Glutamatergic neuron (in vitro differentiated cells): Measurements from ENCODE around the gene UQCRC1. TPM values are rescaled to one million over a fixed set of nuclear protein-coding genes. Genes with fewer than 3 reads are reported as not detected.

ENCODE experiments used
- DNase-seq: peaks from one replicate; pipeline ENCODE4 v3.0.0; 2022
- H3K27ac Mint-ChIP-seq: one replicate; pipeline ENCODE4 v1.8.0; 2020; ENCODE audit warnings: mild to moderate bottlenecking, mixed read lengths, inconsistent platforms; ENCODE audit not compliant: unreplicated experiment
- H3K27me3 Mint-ChIP-seq: one replicate; pipeline ENCODE4 v1.8.0; 2020; ENCODE audit warnings: mild to moderate bottlenecking, moderate library complexity, mixed read lengths, inconsistent platforms; ENCODE audit not compliant: unreplicated experiment
- H3K36me3 Mint-ChIP-seq: one replicate; pipeline ENCODE4 v1.8.0; 2020; ENCODE audit warnings: mild to moderate bottlenecking, mixed read lengths, inconsistent platforms; ENCODE audit not compliant: unreplicated experiment
- H3K4me1 Mint-ChIP-seq: one replicate; pipeline ENCODE4 v1.8.0; 2020; ENCODE audit warnings: mild to moderate bottlenecking, low read depth, mixed read lengths, inconsistent platforms; ENCODE audit not compliant: unreplicated experiment
- H3K4me3 Mint-ChIP-seq: one replicate; pipeline ENCODE4 v1.8.0; 2020; ENCODE audit warnings: mild to moderate bottlenecking, mixed read lengths, inconsistent platforms; ENCODE audit not compliant: unreplicated experiment
- H3K9me3 Mint-ChIP-seq: one replicate; pipeline ENCODE4 v1.8.0; 2020; ENCODE audit warnings: mild to moderate bottlenecking, moderate library complexity, mixed read lengths, inconsistent platforms; ENCODE audit not compliant: unreplicated experiment
- total RNA-seq: library from RNA; stranded (reverse); fragmentation: NEBNext Ultra II Directional; extraction: Animal tissue kit (Norgen Biotek cat#: 25700); gene quantifications from one replicate; pipeline ENCODE4 v1.2.1, GENCODE V29; 2021; ENCODE audit not compliant: unreplicated experiment
- TF ChIP-seq, protein P1 (sequence below): fragments of 200-600 bp; sonication (generic); IDR thresholded peaks from one replicate; pipeline ENCODE4 v1.5.0; 2021; ENCODE audit not compliant: partially characterized antibody, unreplicated experiment

The UQCRC1 gene
- total RNA-seq, 1 donor from 2014 or later: 242 TPM

DNA sequence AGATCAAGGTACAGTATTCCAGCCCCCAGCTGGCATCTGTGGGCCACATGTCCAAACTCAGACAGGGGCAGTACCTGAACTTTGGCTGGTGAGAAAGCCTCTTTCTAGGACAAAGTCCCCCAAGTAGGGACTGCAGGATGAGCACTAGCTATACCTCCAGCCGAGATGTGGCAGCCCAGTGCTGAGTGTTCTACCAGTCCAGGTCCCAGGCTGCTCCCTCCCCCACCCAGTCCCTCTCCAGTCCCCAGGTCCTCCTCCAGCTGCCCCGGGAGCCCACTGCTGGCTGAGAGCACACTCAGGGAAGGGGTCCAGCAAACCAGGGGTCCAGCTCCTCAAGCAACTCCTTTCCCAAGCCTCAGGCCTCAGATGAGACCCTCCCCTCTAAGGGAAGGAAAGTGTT lies 24.3 kb upstream of the UQCRC1 start:
- H3K4me1 Mint-ChIP-seq: peaks cover 13% of the 10 kb centered on the region
- H3K27me3 Mint-ChIP-seq: peaks cover 5% of the 10 kb centered on the region
- no peak overlapping the region for H3K27ac Mint-ChIP-seq
- no peak overlapping the region for H3K4me3 Mint-ChIP-seq
- TF ChIP-seq, protein P1, sequence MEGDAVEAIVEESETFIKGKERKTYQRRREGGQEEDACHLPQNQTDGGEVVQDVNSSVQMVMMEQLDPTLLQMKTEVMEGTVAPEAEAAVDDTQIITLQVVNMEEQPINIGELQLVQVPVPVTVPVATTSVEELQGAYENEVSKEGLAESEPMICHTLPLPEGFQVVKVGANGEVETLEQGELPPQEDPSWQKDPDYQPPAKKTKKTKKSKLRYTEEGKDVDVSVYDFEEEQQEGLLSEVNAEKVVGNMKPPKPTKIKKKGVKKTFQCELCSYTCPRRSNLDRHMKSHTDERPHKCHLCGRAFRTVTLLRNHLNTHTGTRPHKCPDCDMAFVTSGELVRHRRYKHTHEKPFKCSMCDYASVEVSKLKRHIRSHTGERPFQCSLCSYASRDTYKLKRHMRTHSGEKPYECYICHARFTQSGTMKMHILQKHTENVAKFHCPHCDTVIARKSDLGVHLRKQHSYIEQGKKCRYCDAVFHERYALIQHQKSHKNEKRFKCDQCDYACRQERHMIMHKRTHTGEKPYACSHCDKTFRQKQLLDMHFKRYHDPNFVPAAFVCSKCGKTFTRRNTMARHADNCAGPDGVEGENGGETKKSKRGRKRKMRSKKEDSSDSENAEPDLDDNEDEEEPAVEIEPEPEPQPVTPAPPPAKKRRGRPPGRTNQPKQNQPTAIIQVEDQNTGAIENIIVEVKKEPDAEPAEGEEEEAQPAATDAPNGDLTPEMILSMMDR: no peak
- no peak for DNase-seq
- peaks cover 3% of the 10 kb centered on the region for H3K9me3 Mint-ChIP-seq
- H3K36me3 Mint-ChIP-seq: no peaks in the 10 kb centered on the region

DNA sequence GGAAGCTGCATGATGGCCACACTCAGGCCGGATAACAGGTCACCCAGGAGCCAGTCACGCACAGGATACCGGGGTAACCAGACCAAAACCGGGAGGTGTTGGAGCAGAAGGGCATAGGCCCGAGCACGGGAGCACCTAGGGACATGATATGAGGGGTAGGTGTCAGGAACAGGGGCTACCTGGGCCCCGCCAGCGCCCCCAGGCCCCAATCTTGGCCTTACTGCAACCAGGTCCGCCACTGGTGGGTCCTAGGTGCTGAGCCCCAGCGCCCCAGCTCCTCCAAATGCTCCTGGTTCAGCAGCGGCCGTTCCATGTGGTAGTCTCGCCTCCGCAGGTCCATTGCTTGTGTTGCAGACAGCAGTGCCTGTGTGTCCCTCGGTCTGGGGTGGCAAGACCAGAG lies 23.8 kb upstream of the UQCRC1 start:
- peaks cover 13% of the 10 kb centered on the region for H3K4me1 Mint-ChIP-seq
- DNase-seq: no peak
- H3K36me3 Mint-ChIP-seq: no peaks in the 10 kb centered on the region
- H3K9me3 Mint-ChIP-seq: peaks cover 3% of the 10 kb centered on the region
- H3K27ac Mint-ChIP-seq: no peak overlapping the region
- peaks cover 5% of the 10 kb centered on the region for H3K27me3 Mint-ChIP-seq
- TF ChIP-seq, protein P1: no peak
- H3K4me3 Mint-ChIP-seq: no peak overlapping the region

DNA sequence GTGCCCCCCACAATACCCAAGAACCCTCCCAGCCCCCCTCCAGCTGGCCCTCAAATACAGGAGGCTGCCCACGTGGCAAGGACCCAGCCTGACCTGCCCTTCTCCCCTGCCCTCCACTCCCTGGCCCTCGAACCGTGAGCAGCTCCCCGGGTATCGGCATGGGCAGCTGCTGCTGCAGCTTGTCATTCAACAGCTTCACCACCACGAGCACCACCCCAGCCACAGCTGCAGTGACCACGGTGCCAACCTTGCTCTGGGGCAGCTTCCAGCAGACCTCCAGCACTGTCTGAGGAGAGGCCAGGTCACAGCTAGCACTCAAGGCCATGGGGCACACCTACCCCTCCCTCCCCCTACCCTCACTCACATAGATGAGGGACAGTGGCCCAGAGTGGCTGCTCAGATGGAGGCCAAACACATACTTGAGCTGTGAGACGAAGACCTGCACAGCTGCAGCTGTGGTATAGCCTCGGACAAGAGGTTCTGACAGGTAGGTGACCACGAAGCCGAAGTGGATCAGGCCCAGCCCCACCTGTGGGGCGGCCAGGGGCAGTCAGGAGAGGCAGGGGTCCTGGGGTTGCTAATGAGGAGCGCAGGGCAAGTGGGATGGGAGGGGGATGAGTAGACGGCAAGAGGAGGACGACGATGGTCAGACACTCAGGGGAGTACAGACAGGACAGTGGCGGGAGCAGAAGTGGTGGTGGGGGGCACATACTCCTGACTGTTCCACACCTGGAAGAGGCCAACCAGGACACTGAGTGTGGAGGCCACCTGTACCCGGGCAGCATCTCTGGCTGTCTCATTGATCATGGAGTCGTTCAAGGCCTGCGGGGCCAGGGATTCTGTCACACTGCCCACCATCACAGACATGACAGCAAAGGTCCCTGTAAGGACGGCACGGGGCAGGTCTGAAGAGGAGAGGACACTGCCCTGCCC lies 22.3 kb upstream of the UQCRC1 start:
- Mint-ChIP-seq H3K27me3 (peaks cover 7% of the 10 kb centered on the region), H3K36me3 (no peaks in the 10 kb centered on the region), H3K27ac (no peak overlapping the region), H3K9me3 (peaks cover 3% of the 10 kb centered on the region), H3K4me1 (peaks cover 6% of the 10 kb centered on the region), H3K4me3 (no peak overlapping the region)
- TF ChIP-seq, protein P1: no peak
- DNase-seq: no peak

DNA sequence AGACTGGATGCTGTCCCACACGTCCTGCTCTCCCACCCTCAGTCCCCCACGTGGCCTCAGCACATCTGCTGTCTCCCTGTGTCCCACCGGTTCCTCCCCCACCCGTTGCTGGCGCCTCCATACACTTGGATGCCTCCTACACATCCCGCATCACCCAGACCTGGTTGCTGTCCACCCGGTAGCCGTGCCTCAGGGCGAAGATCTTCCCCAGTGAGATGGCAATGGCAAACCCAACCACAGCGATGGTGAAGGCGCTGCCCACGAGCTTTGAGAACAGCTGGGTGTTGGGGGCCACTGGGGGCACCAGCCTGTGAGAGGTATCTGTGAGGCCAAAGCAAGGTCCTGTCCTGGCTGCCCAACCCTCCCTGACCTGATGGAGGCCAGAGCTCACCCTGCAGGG lies 21.4 kb upstream of the UQCRC1 start:
- H3K36me3 Mint-ChIP-seq: no peaks in the 10 kb centered on the region

More for the DNA sequence above, 21.4 kb upstream of the UQCRC1 start:
- peaks cover 7% of the 10 kb centered on the region for H3K27me3 Mint-ChIP-seq
- no peak overlapping the region for H3K27ac Mint-ChIP-seq
- TF ChIP-seq, protein P1: no peak
- peaks cover 3% of the 10 kb centered on the region for H3K9me3 Mint-ChIP-seq
- DNase-seq: no peak
- no peak overlapping the region for H3K4me3 Mint-ChIP-seq
- H3K4me1 Mint-ChIP-seq: no peaks in the 10 kb centered on the region
